Smooth muscle cell (in vitro differentiated cells): ENCODE measurements around the gene C1orf94. TPM values are rescaled to one million over a fixed set of nuclear protein-coding genes. Genes with fewer than 3 reads are reported as not detected.

ENCODE experiments used
- DNase-seq: peaks from one replicate; lab custom pipeline; 2025; ENCODE audit not compliant: unreplicated experiment; lab: John Stamatoyannopoulos, UW
- H2AFZ ChIP-seq: fragments of 200-600 bp; sonication (generic); 2 replicates; pipeline ENCODE4 v1.6.0; 2016; ENCODE audit warnings: antibody characterized with exemption, low read depth, mild to moderate bottlenecking
- H3F3A ChIP-seq: fragments of 200-600 bp; sonication (generic); 2 replicates; pipeline ENCODE4 v1.6.0; 2017; ENCODE audit warnings: antibody characterized with exemption, low read depth
- H3K27ac ChIP-seq: fragments of 200-600 bp; sonication (generic); 2 replicates; pipeline ENCODE4 v1.5.1; 2016; ENCODE audit warnings: low read depth, mild to moderate bottlenecking
- H3K27me3 ChIP-seq: fragments of 200-600 bp; sonication (generic); 2 replicates; pipeline ENCODE4 v1.6.1; 2016; ENCODE audit warnings: low read depth, mild to moderate bottlenecking
- H3K36me3 ChIP-seq: fragments of 200-600 bp; sonication (generic); 2 replicates; pipeline ENCODE4 v1.5.1; 2016; ENCODE audit warnings: low read depth
- H3K4me1 ChIP-seq: fragments of 200-600 bp; sonication (generic); 2 replicates; pipeline ENCODE4 v1.5.1; 2016; ENCODE audit warnings: low read depth
- H3K4me2 ChIP-seq: fragments of 200-600 bp; sonication (generic); 2 replicates; pipeline ENCODE4 v1.6.0; 2016; ENCODE audit warnings: mild to moderate bottlenecking
- H3K4me3 ChIP-seq: fragments of 200-600 bp; sonication (generic); 2 replicates; pipeline ENCODE4 v1.5.1; 2016; ENCODE audit warnings: mild to moderate bottlenecking
- H3K79me2 ChIP-seq: fragments of 200-600 bp; sonication (generic); 2 replicates; pipeline ENCODE4 v1.6.0; 2016; ENCODE audit warnings: low read depth, mild to moderate bottlenecking
- H3K9ac ChIP-seq: fragments of 200-600 bp; sonication (generic); 2 replicates; pipeline ENCODE4 v1.6.0; 2016; ENCODE audit warnings: low read depth
- H3K9me3 ChIP-seq: fragments of 200-600 bp; sonication (generic); replicated peaks from 2 replicates; pipeline ENCODE4 v1.5.1; 2016; ENCODE audit warnings: low read depth
- H4K20me1 ChIP-seq: fragments of 200-600 bp; sonication (generic); 2 replicates; pipeline ENCODE4 v1.6.0; 2016; ENCODE audit warnings: low read depth
- WGBS: methylation state at CpG from one replicate; pipeline ENCODE4 v1.1.7; 2016; ENCODE audit warnings: low lambda C conversion rate; 5-methylcytosine and 5-hydroxymethylcytosine counted together
- polyA plus RNA-seq: library from polyadenylated mRNA; unstranded; fragments of >200 nt; fragmentation: Nextera tagmentation; extraction: Ambion mirVana; gene quantifications from 2 replicates; pipeline ENCODE4 v1.2.1, GENCODE V29; 2016
- total RNA-seq: library from RNA; depleted of rRNA; stranded (reverse); fragments of >200 nt; gene quantifications from 2 replicates; pipeline ENCODE4 v1.2.3, GENCODE V29; 2014
- TF ChIP-seq, protein P1 (sequence below): fragments of 200-600 bp; sonication (generic); IDR thresholded peaks from 2 replicates; pipeline ENCODE4 v1.5.1; 2017; ENCODE audit warnings: borderline replicate concordance, mild to moderate bottlenecking, antibody characterized with exemption; ENCODE audit not compliant: insufficient read depth, poor library complexity, severe bottlenecking

The C1orf94 gene
- total and polyA plus RNA-seq, 2 experiments from 2014 or later = not detected

DNA sequence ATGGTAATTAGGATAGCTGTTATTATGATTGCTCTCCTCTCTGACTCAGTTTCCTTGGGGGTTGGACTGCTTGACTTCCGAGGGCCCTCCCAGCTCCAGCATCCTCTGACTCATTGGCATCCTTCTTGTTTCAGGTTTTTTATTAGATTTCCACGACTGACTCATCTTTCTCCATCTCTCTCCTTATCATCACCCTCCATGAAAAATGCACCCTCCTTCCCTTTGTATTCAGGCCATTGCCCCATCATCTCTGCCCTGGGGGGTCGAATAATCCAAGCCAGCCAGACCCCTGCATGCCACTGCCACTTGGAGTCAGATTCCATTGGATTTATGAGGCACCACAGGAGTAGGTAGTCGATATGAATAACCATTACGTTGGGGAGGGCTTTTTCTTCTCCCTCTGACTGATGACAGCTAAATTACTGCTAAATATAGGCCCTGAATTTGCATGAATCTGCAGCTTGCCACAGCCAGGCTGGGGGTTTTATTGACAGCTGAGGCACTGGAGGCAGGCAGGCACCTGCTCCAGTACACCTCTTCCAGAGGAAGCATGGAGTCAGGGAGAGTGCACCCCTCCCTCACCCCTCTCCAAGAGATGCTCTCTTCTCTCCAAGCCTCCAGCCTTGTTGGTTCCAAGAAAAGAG lies 91.7 kb downstream of the C1orf94 start:
- TF ChIP-seq, protein P1, sequence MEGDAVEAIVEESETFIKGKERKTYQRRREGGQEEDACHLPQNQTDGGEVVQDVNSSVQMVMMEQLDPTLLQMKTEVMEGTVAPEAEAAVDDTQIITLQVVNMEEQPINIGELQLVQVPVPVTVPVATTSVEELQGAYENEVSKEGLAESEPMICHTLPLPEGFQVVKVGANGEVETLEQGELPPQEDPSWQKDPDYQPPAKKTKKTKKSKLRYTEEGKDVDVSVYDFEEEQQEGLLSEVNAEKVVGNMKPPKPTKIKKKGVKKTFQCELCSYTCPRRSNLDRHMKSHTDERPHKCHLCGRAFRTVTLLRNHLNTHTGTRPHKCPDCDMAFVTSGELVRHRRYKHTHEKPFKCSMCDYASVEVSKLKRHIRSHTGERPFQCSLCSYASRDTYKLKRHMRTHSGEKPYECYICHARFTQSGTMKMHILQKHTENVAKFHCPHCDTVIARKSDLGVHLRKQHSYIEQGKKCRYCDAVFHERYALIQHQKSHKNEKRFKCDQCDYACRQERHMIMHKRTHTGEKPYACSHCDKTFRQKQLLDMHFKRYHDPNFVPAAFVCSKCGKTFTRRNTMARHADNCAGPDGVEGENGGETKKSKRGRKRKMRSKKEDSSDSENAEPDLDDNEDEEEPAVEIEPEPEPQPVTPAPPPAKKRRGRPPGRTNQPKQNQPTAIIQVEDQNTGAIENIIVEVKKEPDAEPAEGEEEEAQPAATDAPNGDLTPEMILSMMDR = no peak
- Histone ChIP-seq H3K4me2 (no peak overlapping the region), H4K20me1 (no peaks in the 10 kb centered on the region), H3K9ac (no peak overlapping the region), H2AFZ (no peak overlapping the region), H3K27ac (no peak overlapping the region), H3K4me3 (no peak overlapping the region), H3K27me3 (peaks cover 15% of the 10 kb centered on the region), H3K36me3 (no peaks in the 10 kb centered on the region), H3K4me1 (peaks cover 3% of the 10 kb centered on the region), H3F3A (no peaks in the 10 kb centered on the region), H3K79me2 (no peaks in the 10 kb centered on the region), H3K9me3 (no peaks in the 10 kb centered on the region)
- DNase-seq = no peak
- 14% methylated on average over 5 of the region's 5 CpGs for WGBS

Other genes with a start within 250 kb of the C1orf94 start
- 0.45 and 1.8 TPM in 2 replicates for gene CSMD2, start 11.7 kb upstream of the C1orf94 start, total RNA-seq
- gene CSMD2, start 11.7 kb upstream of the C1orf94 start, polyA plus RNA-seq = 0.37 and 0.65 TPM in 2 replicates